Measurements from ENCODE around the gene TMEM178B.

TMEM178B gene

GRCh38 chr7:141409801-141410329 lies 336.0 kb downstream of the TMEM178B start:
- DNase-seq (ENCODE audit: low read depth): no peak
- no peak overlapping the region for H3K4me3 ChIP-seq (ENCODE audit: control insufficient read depth, low read depth, low read length)
- TF ChIP-seq CTCF (conservative IDR thresholded peaks at IDR 0.05; ENCODE audit: control insufficient read depth, insufficient read depth, low read depth, low read length): no peak

- DNase-seq (ENCODE audit: low read depth): no peak
- no peak for TF ChIP-seq CTCF (conservative IDR thresholded peaks at IDR 0.05; ENCODE audit: control insufficient read depth, insufficient read depth, low read depth, low read length)
- H3K4me3 ChIP-seq (ENCODE audit: control insufficient read depth, low read depth, low read length): no peak overlapping the region
Observed at GRCh38 chr7:141410353-141411000, 336.6 kb downstream of the TMEM178B start.

GRCh38 chr7:141411133-141411532 lies 337.3 kb downstream of the TMEM178B start:
- DNase-seq (ENCODE audit: low read depth): no peak
- no peak overlapping the region for H3K4me3 ChIP-seq (ENCODE audit: control insufficient read depth, low read depth, low read length)
- no peak for TF ChIP-seq CTCF (conservative IDR thresholded peaks at IDR 0.05; ENCODE audit: control insufficient read depth, insufficient read depth, low read depth, low read length)

- H3K4me3 ChIP-seq (ENCODE audit: control insufficient read depth, low read depth, low read length): no peak overlapping the region
- no peak for DNase-seq (ENCODE audit: low read depth)
- TF ChIP-seq CTCF (conservative IDR thresholded peaks at IDR 0.05; ENCODE audit: control insufficient read depth, insufficient read depth, low read depth, low read length): no peak
Observed at GRCh38 chr7:141415999-141416398, 342.1 kb downstream of the TMEM178B start.

- no peak for DNase-seq (ENCODE audit: low read depth)
- TF ChIP-seq CTCF (conservative IDR thresholded peaks at IDR 0.05; ENCODE audit: control insufficient read depth, insufficient read depth, low read depth, low read length): no peak
- H3K4me3 ChIP-seq (ENCODE audit: control insufficient read depth, low read depth, low read length): no peak overlapping the region
Observed at GRCh38 chr7:141416650-141417270, 342.9 kb downstream of the TMEM178B start.

GRCh38 chr7:141417506-141417905 lies 343.6 kb downstream of the TMEM178B start:
- DNase-seq (ENCODE audit: low read depth): no peak
- no peak overlapping the region for H3K4me3 ChIP-seq (ENCODE audit: control insufficient read depth, low read depth, low read length)
- no peak for TF ChIP-seq CTCF (conservative IDR thresholded peaks at IDR 0.05; ENCODE audit: control insufficient read depth, insufficient read depth, low read depth, low read length)
